Activated CD4-positive, alpha-beta T cell treated with anti-CD3 and anti-CD28 coated beads, Interleukin-2, amount 10 ng/mL, durations not matched to agents 24 days and 14 days (primary cell): ENCODE results near the gene SLAMF9. TPM values are rescaled to one million over a fixed set of nuclear protein-coding genes. Genes with fewer than 3 reads are reported as not detected.
"Not testable (repeated sequence)": the region's sequence is repeated elsewhere in the genome, so short reads cannot be mapped to it uniquely, and the experiment has no call there.

Experiments used
- DNase-seq: peaks from one replicate; pipeline ENCODE4 v3.0.0; 2022
- H3K27ac Mint-ChIP-seq: one replicate; pipeline ENCODE4 v1.8.0; 2022; ENCODE audit warnings: mild to moderate bottlenecking, mixed read lengths
- H3K27me3 Mint-ChIP-seq: one replicate; pipeline ENCODE4 v1.8.0; 2022; ENCODE audit warnings: mixed read lengths
- H3K36me3 Mint-ChIP-seq: one replicate; pipeline ENCODE4 v1.8.0; 2022; ENCODE audit warnings: low read depth, mild to moderate bottlenecking, mixed read lengths
- H3K4me1 Mint-ChIP-seq: one replicate; pipeline ENCODE4 v1.8.0; 2021; ENCODE audit warnings: mixed read lengths
- H3K4me3 Mint-ChIP-seq: one replicate; pipeline ENCODE4 v1.8.0; 2022; ENCODE audit warnings: mild to moderate bottlenecking, moderate library complexity, mixed read lengths
- H3K9me3 Mint-ChIP-seq: one replicate; pipeline ENCODE4 v1.8.0; 2021; ENCODE audit warnings: mixed read lengths
- intact Hi-C: fragments of 100-400 bp; cut with micrococcal nuclease; formaldehyde crosslinking; loops from one replicate; pipeline ENCODE4 v1.15.1; 2023
- total RNA-seq: library from RNA; stranded (reverse); gene quantifications from 2 replicates; pipeline ENCODE4 v1.2.3, GENCODE V29; 2022

SLAMF9 gene
- total RNA-seq, 1 donor from 2014 or later, result not detected

- no peaks in the 10 kb centered on the region for H3K9me3 Mint-ChIP-seq
- no peak overlapping the region for H3K27ac Mint-ChIP-seq
- H3K4me1 Mint-ChIP-seq, result peaks cover 39% of the 10 kb centered on the region
- H3K36me3 Mint-ChIP-seq, result peaks cover 3% of the 10 kb centered on the region
- no peak overlapping the region for H3K4me3 Mint-ChIP-seq
- no peaks in the 10 kb centered on the region for H3K27me3 Mint-ChIP-seq
- DNase-seq, result no peak
- intact Hi-C loops, result no loop called here
Measured at GRCh38 chr1:159908031-159908940, 45.8 kb downstream of the SLAMF9 start.

GRCh38 chr1:159906960-159907359, 47.1 kb downstream of the SLAMF9 start:
- Mint-ChIP-seq H3K4me3 (no peak overlapping the region), H3K36me3 (peaks cover 3% of the 10 kb centered on the region), H3K27me3 (no peaks in the 10 kb centered on the region), H3K27ac (no peak overlapping the region), H3K9me3 (no peaks in the 10 kb centered on the region), H3K4me1 (peaks cover 33% of the 10 kb centered on the region)
- no peak for DNase-seq
- intact Hi-C loops, result no loop called here

GRCh38 chr1:159904036-159904435, 50.0 kb downstream of the SLAMF9 start:
- H3K4me3 Mint-ChIP-seq, H3K27ac Mint-ChIP-seq, H3K4me1 Mint-ChIP-seq, H3K9me3 Mint-ChIP-seq, H3K36me3 Mint-ChIP-seq, DNase-seq, H3K27me3 Mint-ChIP-seq, intact Hi-C loops: not testable (repeated sequence)

- no peak for DNase-seq
- Mint-ChIP-seq H3K27ac (no peak overlapping the region), H3K4me1 (peaks cover 4% of the 10 kb centered on the region), H3K4me3 (no peak overlapping the region), H3K9me3 (no peaks in the 10 kb centered on the region), H3K27me3 (peaks cover 3% of the 10 kb centered on the region), H3K36me3 (peaks cover 3% of the 10 kb centered on the region)
- intact Hi-C loops, result no loop called here
Measured at GRCh38 chr1:159902541-159902940, 51.5 kb downstream of the SLAMF9 start.

Other genes with a start within 250 kb of the SLAMF9 start
- not detected in 2 replicates for gene CRP, start 239.6 kb downstream of the SLAMF9 start, total RNA-seq
- 30.9 and 33.0 TPM in 2 replicates for gene DUSP23, start 173.3 kb downstream of the SLAMF9 start, total RNA-seq
- gene FCRL6, start 151.9 kb downstream of the SLAMF9 start, total RNA-seq, result not detected in 2 replicates
- 1.1 and 1.2 TPM in 2 replicates for gene SLAMF8, start 127.4 kb downstream of the SLAMF9 start, total RNA-seq
- gene VSIG8, start 91.6 kb downstream of the SLAMF9 start, total RNA-seq, result not detected in 2 replicates
- 1.5 TPM in 2 replicates for gene CFAP45, start 54.1 kb downstream of the SLAMF9 start, total RNA-seq
- 488 and 517 TPM in 2 replicates for gene TAGLN2, start 28.7 kb downstream of the SLAMF9 start, total RNA-seq
- gene IGSF9, start 8.6 kb downstream of the SLAMF9 start, total RNA-seq, result not detected in 2 replicates
- gene PIGM, start 77.8 kb upstream of the SLAMF9 start, total RNA-seq, result 5.5 and 5.8 TPM in 2 replicates
- not detected in 2 replicates for gene KCNJ10, start 115.9 kb upstream of the SLAMF9 start, total RNA-seq
- gene KCNJ9, start 127.3 kb upstream of the SLAMF9 start, total RNA-seq, result not detected in 2 replicates
- 25.3 and 26.7 TPM in 2 replicates for gene IGSF8, start 144.4 kb upstream of the SLAMF9 start, total RNA-seq
- not detected in 2 replicates for gene ATP1A2, start 161.5 kb upstream of the SLAMF9 start, total RNA-seq
- not detected in 2 replicates for gene ATP1A4, start 197.4 kb upstream of the SLAMF9 start, total RNA-seq
- not detected in 2 replicates for gene CASQ1, start 236.3 kb upstream of the SLAMF9 start, total RNA-seq